GM18870 (cell line): ENCODE results near the gene ALOX5.

Source experiments
- ATAC-seq: cut with Tn5 transposase; IDR thresholded peaks from one replicate; pipeline ENCODE4 v1.9.1; 2021; ENCODE audit warnings: moderate library complexity; ENCODE audit not compliant: unreplicated experiment

ALOX5 gene

DNA sequence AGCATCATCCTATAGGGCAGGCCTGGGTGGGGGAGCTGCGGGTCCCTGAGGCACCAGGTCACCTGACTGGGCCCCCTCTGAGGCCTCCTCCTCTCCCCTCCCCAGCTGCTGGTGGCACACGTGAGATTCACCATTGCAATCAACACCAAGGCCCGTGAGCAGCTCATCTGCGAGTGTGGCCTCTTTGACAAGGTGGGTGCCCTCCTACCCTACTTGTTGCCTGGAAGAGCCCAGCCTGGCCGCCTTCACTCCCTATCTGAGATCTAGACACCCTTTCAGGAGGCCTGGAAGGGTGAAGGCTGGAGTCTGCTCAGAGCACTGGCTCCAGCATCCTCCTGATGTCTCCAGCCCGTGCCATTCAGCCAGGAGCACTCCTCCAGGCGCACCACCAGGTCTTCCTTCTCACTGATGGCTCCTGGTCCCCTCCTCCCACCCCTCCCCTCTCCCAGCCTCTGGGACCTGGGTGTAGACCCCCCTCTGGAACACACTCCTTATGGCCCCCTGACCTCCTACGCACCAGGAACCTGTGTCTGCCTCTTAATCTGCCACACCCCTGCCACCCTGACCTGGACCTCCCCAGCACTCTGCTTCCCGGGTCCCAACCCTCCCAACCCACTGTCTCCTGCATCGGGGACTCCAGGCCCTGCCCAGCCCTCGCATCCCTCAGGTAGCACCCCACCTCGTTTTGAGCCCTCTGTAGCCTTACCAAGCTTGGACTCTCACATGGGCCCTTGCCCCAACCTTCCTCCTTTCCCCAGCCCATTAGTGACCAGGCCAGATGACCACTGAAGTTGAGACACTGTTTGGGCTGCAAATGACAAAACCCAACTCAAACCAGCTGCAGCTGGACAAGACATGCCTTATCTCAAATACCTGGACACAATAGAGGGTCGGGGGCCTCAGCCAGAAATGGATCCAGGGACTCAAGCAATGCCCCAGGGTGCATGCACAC is 67.5 kb downstream of the ALOX5 start:
- no peak for ATAC-seq

- no peak for ATAC-seq
Observed at GRCh38 chr10:45442251-45442650, 68.2 kb downstream of the ALOX5 start.

- ATAC-seq = no peak
Observed at GRCh38 chr10:45442662-45443061, 68.6 kb downstream of the ALOX5 start.

DNA sequence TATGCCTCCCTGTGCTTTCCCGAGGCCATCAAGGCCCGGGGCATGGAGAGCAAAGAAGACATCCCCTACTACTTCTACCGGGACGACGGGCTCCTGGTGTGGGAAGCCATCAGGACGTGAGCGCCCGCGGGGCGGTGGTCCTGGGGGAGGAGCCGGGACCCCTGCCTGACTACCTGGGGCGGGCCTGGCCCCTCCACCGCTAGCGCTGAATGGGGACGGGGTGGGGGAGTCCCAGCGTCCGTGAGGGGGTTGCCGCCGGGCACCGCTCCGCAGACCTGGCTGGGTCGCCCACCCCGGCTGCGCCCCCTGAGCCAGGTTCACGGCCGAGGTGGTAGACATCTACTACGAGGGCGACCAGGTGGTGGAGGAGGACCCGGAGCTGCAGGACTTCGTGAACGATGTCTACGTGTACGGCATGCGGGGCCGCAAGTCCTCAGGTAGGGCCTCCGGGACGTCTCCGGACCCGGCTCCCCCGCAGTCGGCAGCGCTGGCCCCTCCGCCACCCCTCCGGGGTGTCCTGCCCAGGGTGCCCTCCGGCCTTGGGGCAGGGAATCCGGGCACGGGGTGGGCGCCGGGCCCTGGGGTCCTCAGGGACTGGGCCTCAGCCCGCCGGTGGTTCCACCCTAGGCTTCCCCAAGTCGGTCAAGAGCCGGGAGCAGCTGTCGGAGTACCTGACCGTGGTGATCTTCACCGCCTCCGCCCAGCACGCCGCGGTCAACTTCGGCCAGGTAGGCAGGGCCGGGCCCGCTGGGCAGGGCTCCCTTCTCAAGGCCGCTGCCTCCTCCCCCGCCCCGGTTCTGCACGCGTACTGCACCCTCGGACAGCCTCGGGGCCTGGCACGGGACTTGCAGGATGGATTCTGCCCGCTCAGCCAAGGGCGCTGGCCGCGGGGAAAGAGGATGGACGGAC is 69.3 kb downstream of the ALOX5 start:
- ATAC-seq = no peak

GRCh38 chr10:45444022-45444421 is 70.0 kb downstream of the ALOX5 start:
- ATAC-seq = no peak

GRCh38 chr10:45444976-45445898 is 71.2 kb downstream of the ALOX5 start:
- no peak for ATAC-seq

DNA sequence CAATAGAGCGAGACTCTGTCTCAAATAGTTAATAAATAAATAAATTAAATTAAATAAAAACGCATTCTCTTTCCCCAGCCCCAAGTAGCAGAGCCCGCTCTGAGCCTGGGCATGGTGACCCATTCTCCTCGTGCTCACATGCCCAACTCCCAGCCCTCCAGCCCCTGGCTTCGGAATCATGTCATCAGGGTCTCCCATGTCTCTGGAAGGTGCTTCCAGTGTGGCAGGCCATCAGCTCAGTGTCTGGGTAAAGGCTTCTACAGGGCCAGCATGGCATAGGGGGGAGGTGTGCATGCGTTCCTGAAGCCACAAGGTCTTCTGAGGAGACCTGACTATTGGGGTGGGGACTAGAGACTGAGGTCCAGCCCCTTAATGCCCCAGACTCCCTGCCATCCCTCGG is 72.8 kb downstream of the ALOX5 start:
- no peak for ATAC-seq

- ATAC-seq = no peak
Observed at GRCh38 chr10:45447416-45447815, 73.4 kb downstream of the ALOX5 start.

DNA sequence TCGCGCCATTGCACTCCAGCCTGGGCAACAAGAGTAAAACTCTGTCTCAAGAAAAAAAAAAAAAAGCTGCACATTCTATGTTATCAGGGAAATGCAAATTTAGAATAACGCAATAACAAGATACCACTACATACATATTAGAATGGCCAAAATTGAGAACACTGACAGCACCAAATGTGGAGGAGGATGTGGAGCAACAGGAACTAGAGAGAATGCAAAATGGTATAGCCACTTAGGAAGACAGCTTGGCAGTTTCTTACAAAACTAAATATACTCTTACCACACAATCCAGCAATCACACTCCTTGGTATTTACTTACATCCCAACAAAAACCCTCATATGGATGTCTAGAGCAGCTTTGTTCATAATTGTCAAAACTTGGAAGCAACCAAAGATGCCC is 76.8 kb downstream of the ALOX5 start:
- no peak for ATAC-seq

- ATAC-seq = no peak
Observed at GRCh38 chr10:45451407-45451806, 77.4 kb downstream of the ALOX5 start.

DNA sequence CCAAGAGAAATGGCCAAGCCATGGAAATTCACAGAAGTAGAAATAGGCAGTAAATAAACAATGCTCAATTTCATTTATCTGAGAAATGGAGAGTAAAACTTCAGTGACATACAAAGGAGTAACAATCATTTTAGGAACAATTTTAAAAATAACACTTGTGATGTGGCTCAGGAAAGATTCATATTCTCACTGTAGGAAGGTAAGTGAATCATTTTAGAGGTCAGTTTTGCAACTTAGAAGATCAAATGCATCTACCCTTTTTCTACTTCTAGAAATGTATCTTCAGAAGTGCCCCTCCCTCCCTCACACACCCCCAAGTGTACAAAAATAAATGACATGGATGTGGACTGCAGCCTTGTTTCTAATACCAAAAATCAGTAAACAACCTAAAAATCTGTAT is 78.3 kb downstream of the ALOX5 start:
- ATAC-seq = no peak

GRCh38 chr10:45452743-45453452 is 78.9 kb downstream of the ALOX5 start:
- no peak for ATAC-seq

DNA sequence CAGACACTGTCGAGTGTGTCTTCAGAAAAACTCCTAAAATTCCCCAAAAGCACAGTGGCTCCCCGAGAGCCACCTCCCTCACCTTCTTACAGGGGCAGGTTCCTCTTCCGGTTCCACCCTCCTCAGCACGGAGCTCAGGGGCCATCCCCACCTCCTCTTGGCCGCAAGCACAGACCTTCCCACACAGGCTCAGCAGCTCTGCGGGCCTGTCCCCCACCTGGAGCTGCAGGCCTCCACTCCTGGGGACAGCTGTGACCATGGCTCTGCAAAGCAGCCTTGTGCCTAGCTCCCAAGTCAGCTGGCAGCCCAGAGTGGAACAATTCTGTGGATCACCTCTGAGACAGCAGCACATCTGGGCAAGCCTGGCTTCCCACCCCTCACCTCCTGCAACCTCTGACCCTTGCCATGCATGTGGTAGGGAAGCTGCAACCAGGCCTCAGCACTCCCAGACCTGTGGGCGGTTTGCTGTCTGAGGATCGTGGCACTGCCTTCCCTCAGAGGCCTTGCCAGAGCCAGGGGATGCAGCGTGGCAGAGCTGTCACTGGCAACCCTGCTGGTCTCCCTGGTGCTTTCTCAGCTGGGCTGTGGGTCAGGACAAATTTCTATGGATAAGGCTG is 79.7 kb downstream of the ALOX5 start:
- ATAC-seq = no peak

GRCh38 chr10:45454262-45454661 is 80.2 kb downstream of the ALOX5 start:
- ATAC-seq = no peak

- peak; percentile 53 for ATAC-seq
Observed at GRCh38 chr10:45454859-45455258, 80.8 kb downstream of the ALOX5 start.

DNA sequence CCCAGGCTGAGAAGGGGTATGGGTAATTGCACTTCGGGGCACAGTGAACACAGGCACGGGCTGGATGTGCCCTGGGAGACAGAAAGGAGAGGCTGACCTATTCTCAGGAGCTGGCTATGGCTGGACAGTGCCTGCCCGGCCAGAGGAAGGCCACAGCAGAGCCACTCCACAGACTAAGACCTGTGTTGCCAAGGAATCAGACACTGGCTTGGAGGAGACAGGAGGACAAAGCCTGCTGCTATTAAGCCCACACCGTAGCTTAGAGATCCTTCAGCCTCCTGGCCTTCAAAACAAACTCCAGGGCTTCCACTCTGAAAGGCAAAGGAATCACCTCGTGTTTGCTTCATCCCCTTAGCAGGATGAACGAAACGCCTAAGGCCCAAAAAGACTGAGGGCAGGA is 82.2 kb downstream of the ALOX5 start:
- no peak for ATAC-seq

DNA sequence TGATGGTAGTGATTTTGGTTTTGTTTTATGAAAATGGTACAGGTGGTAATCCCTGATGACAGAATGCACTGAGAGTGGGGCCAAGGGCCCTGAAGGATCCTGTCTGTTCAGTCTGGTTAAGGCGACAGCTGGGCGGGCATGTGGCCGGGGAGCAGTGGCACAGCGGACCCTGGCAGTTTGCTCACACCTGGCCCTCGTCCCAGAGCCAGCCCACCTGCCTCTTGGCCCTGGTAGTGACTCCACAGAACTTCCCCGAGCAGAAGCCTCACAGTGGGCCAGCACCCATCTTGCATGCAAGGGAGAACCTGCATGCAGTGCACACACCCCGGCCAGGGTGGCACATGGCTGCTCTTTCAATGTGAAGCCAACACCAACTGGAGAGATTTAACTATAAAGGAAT is 82.8 kb downstream of the ALOX5 start:
- no peak for ATAC-seq

DNA sequence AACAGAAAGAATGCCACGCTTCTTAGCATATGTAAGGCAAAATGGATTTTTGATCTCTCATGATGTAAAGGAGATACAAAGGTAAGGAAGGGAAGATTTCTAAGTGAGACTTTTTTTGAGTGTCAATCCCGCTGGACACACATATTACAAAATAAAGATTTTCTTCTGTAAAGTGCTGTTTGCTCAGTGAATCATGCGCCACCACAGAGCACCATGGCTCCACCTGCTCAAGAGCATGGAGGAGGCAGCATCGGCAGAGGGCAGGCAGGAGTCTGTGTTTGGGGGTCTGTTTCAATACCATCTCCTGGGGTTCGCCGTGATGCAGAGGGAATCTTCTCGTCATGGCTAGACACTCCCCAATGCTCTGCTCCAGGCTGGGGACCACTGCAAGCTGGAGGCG is 83.5 kb downstream of the ALOX5 start:
- ATAC-seq = no peak

DNA sequence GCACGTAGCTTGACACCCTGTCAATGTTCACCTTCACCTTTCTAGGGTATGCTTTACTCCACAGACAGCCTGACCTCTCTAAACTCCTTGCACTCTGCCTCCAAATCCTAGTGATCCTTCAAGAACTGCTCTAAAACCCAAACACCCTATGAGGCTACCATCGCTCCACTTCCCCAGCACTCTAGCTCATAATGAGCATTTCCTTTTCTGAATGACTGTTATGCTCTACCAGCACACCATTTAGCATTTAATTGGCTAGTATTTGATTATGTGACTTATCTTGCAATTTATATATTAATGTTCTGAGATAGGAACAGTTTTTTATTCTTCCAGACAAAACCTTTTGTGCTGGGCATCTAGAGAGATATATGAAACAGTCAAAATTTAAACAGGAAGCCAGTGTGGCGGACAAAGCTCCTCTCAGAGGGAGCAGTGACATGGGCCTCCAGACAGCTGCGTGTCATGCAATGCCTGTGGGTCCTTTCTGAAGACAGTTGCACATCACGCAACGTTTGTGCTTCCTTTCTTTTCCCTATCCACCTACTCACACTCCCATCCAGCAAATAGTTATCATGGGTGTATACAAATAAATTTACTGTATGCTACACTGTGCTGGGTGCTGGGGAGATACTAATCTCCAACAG is 86.3 kb downstream of the ALOX5 start:
- peak; percentile 28 for ATAC-seq
